Fibroblast of lung (primary cell): ENCODE results near the gene COX14. TPM values are rescaled to one million over a fixed set of nuclear protein-coding genes. Genes with fewer than 3 reads are reported as not detected.

Experiments
- DNase-seq, 2 donors: peaks; one replicate each; pipeline versions ENCODE4 v3.0.0 to v3.0.0-alpha.2; 2010; ENCODE audit warnings: low read depth in 2 of 2
- H2AFZ ChIP-seq: 2 replicates; pipeline ENCODE4 v1.5.1; 2012; ENCODE audit warnings: low read length, control low read depth, inconsistent platforms
- H3K27ac ChIP-seq: 2 replicates; pipeline ENCODE4 v1.5.1; 2011; ENCODE audit warnings: low read length, control low read depth; ENCODE audit not compliant: insufficient read depth
- H3K27me3 ChIP-seq: 2 replicates; pipeline ENCODE4 v1.5.1; 2011; ENCODE audit warnings: mild to moderate bottlenecking, low read length; ENCODE audit not compliant: control insufficient read depth, insufficient read depth
- H3K36me3 ChIP-seq: 2 replicates; pipeline ENCODE4 v1.5.1; 2011; ENCODE audit warnings: low read length; ENCODE audit not compliant: control insufficient read depth, insufficient read depth
- H3K4me1 ChIP-seq: 2 replicates; pipeline ENCODE4 v1.5.1; 2011; ENCODE audit warnings: low read length; ENCODE audit not compliant: control insufficient read depth, insufficient read depth; ENCODE audit errors: extremely low read depth
- H3K4me2 ChIP-seq: 2 replicates; pipeline ENCODE4 v1.5.1; 2011; ENCODE audit warnings: low read length, control low read depth; ENCODE audit not compliant: insufficient read depth; ENCODE audit errors: extremely low read depth
- H3K4me3 ChIP-seq, 4 experiments: fragments of 200-600 bp in 1 of 4; sonication (generic) in 1 of 4; replicated peaks in 1 of 4; 2 replicates each; pipeline ENCODE4 v1.5.1; 2011 to 2016; ENCODE audit warnings: low read length in 4 of 4, low read depth in 3 of 4, mild to moderate bottlenecking in 3 of 4, control low read depth in 2 of 4, inconsistent platforms in 1 of 4, mixed read lengths in 1 of 4; ENCODE audit not compliant: insufficient read depth in 1 of 4; ENCODE audit errors: control extremely low read depth in 1 of 4
- H3K79me2 ChIP-seq: 2 replicates; pipeline ENCODE4 v1.5.1; 2012; ENCODE audit warnings: mild to moderate bottlenecking, low read length, inconsistent platforms; ENCODE audit not compliant: control insufficient read depth, insufficient read depth
- H3K9ac ChIP-seq: 2 replicates; pipeline ENCODE4 v1.5.1; 2011; ENCODE audit warnings: mild to moderate bottlenecking, low read length, control low read depth; ENCODE audit not compliant: insufficient read depth
- H3K9me3 ChIP-seq: 2 replicates; pipeline ENCODE4 v1.5.1; 2012; ENCODE audit warnings: low read depth, low read length; ENCODE audit not compliant: control insufficient read depth, insufficient read depth
- H4K20me1 ChIP-seq: 2 replicates; pipeline ENCODE4 v1.5.1; 2011; ENCODE audit warnings: low read length; ENCODE audit not compliant: control insufficient read depth, insufficient read depth; ENCODE audit errors: extremely low read depth
- CTCF ChIP-seq, 2 donors: IDR thresholded peaks in 1 of 2; conservative IDR thresholded peaks in 1 of 2; 1 replicate in 1 of 2; 2 replicates in 1 of 2; pipeline ENCODE4 v1.5.1; 2011 to 2012; ENCODE audit warnings: low read length in 2 of 2, control low read depth in 1 of 2, inconsistent platforms in 1 of 2, low read depth in 1 of 2, mild to moderate bottlenecking in 1 of 2
- EZH2 ChIP-seq: IDR thresholded peaks from 2 replicates; pipeline ENCODE4 v1.5.1; 2012; ENCODE audit warnings: low read length, control low read depth, mild to moderate bottlenecking; ENCODE audit errors: missing control alignments
- polyA plus RNA-seq, 2 donors: library from polyadenylated mRNA; depleted of rRNA in 1 of 2; stranded (reverse) in 1 of 2; unstranded in 1 of 2; fragments of >200 nt; gene quantifications; 2 replicates each; pipeline ENCODE4 v1.2.1, GENCODE V29; 2011 to 2012; ENCODE audit warnings: missing spikeins in 1 of 2
- total RNA-seq: library from RNA; depleted of rRNA; stranded (reverse); fragments of >200 nt; gene quantifications from 2 replicates; pipeline ENCODE4 v1.2.1, GENCODE V29; 2014

Gene COX14
- total and polyA plus RNA-seq, 2 donors (not counting 1 experiment from before 2014, with no cell fraction given): 55.3 to 57.1 TPM

GRCh38 chr12:50164963-50165362 lies 52.9 kb downstream of the COX14 start:
- Histone ChIP-seq H2AFZ (no peak overlapping the region), H3K36me3 (no peaks in the 10 kb centered on the region), H4K20me1 (no peaks in the 10 kb centered on the region), H3K79me2 (peaks cover 44% of the 10 kb centered on the region), H3K27me3 (no peaks in the 10 kb centered on the region), H3K4me1 (no peaks in the 10 kb centered on the region), H3K4me3 (no peak overlapping the region), H3K9ac (no peak overlapping the region), H3K27ac (no peak overlapping the region), H3K9me3 (no peaks in the 10 kb centered on the region), H3K4me2 (no peak overlapping the region)
- DNase-seq: no peak
- TF ChIP-seq CTCF (conservative IDR thresholded peaks at IDR 0.05 in 1 of 2, IDR thresholded peaks at IDR 0.05 in 1 of 2; ENCODE audit: low read depth in 1 of 2, low read length in 2 of 2) (no peak), EZH2 (no peak)

GRCh38 chr12:50166799-50167048 lies 54.7 kb downstream of the COX14 start:
- peak overlapping the region; percentile 73 for H3K4me2 ChIP-seq
- H3K27ac ChIP-seq: peak overlapping the region; percentile 89
- H3K79me2 ChIP-seq: peaks cover 35% of the 10 kb centered on the region
- DNase-seq: peak in 1 of 2 donors; percentile 52
- peak overlapping the region; percentile 93 for H3K9ac ChIP-seq
- no peak overlapping the region for H2AFZ ChIP-seq
- H3K9me3 ChIP-seq: no peaks in the 10 kb centered on the region
- no peak for TF ChIP-seq EZH2
- no peak for TF ChIP-seq CTCF (conservative IDR thresholded peaks at IDR 0.05 in 1 of 2, IDR thresholded peaks at IDR 0.05 in 1 of 2; ENCODE audit: low read depth in 1 of 2, low read length in 2 of 2)
- no peaks in the 10 kb centered on the region for H4K20me1 ChIP-seq
- H3K27me3 ChIP-seq: no peaks in the 10 kb centered on the region
- H3K4me3 ChIP-seq: peak overlapping the region; percentile 47 to 97 (median 92)
- no peaks in the 10 kb centered on the region for H3K4me1 ChIP-seq
- no peaks in the 10 kb centered on the region for H3K36me3 ChIP-seq

- peak within 1 kb of the TSS; percentile 47 to 97 (median 92) for H3K4me3 ChIP-seq
- no peaks in the 10 kb centered on the region for H3K27me3 ChIP-seq
- peak; percentile 98 for DNase-seq
- H3K36me3 ChIP-seq: no peaks in the 10 kb centered on the region
- H3K27ac ChIP-seq: peak within 1 kb of the TSS; percentile 89
- H3K9me3 ChIP-seq: no peaks in the 10 kb centered on the region
- peak within 1 kb of the TSS; percentile 73 for H3K4me2 ChIP-seq
- no peaks in the 10 kb centered on the region for H3K4me1 ChIP-seq
- no peaks in the 10 kb centered on the region for H4K20me1 ChIP-seq
- TF ChIP-seq EZH2 (no peak), CTCF (conservative IDR thresholded peaks at IDR 0.05 in 1 of 2, IDR thresholded peaks at IDR 0.05 in 1 of 2; ENCODE audit: low read depth in 1 of 2, low read length in 2 of 2) (no peak)
- peak within 1 kb of the TSS; percentile 49 for H2AFZ ChIP-seq
- peak within 1 kb of the TSS; percentile 93 for H3K9ac ChIP-seq
- peaks cover 35% of the 10 kb centered on the region for H3K79me2 ChIP-seq
Observed at GRCh38 chr12:50167049-50167828, 55.2 kb downstream of the COX14 start, which contains the start of gene CERS5. Gene CERS5, minus strand, starts transcription at chr12:50167369. Its CDS starts 72 bp downstream, at chr12:50167297.

Other genes with a start within 250 kb of the COX14 start
- gene FAIM2, start 208.3 kb upstream of the COX14 start, total RNA-seq: 0.50 and 3.6 TPM in 2 replicates
- gene FAIM2, start 208.3 kb upstream of the COX14 start, polyA plus RNA-seq: 1.00 and 7.3 TPM in 2 replicates
- gene AQP2, start 161.5 kb upstream of the COX14 start, total RNA-seq: not detected in 2 replicates
- gene AQP2, start 161.5 kb upstream of the COX14 start, polyA plus RNA-seq: not detected in 2 replicates
- gene AQP5, start 150.4 kb upstream of the COX14 start, total RNA-seq: under 0.01 TPM in 1 of 2 replicates, not detected in the other
- gene AQP5, start 150.4 kb upstream of the COX14 start, polyA plus RNA-seq: not detected in 2 replicates
- gene AQP6, start 139.3 kb upstream of the COX14 start, total RNA-seq: under 0.01 and 0.17 TPM in 2 replicates
- 0.06 TPM in 1 of 2 replicates, not detected in the other for gene AQP6, start 139.3 kb upstream of the COX14 start, polyA plus RNA-seq
- gene RACGAP1, start 86.7 kb upstream of the COX14 start, total RNA-seq: 15.2 and 38.1 TPM in 2 replicates
- gene RACGAP1, start 86.7 kb upstream of the COX14 start, polyA plus RNA-seq: 22.9 and 73.4 TPM in 2 replicates
- 1.7 and 1.8 TPM in 2 replicates for gene ASIC1, start 54.6 kb upstream of the COX14 start, total RNA-seq
- 2.6 and 3.9 TPM in 2 replicates for gene ASIC1, start 54.6 kb upstream of the COX14 start, polyA plus RNA-seq
- gene SMARCD1, start 26.9 kb upstream of the COX14 start, total RNA-seq: 22.9 and 34.3 TPM in 2 replicates
- gene SMARCD1, start 26.9 kb upstream of the COX14 start, polyA plus RNA-seq: 30.5 and 45.0 TPM in 2 replicates
- gene GPD1, start 8.2 kb upstream of the COX14 start, total RNA-seq: under 0.01 TPM in 1 of 2 replicates, not detected in the other
- gene GPD1, start 8.2 kb upstream of the COX14 start, polyA plus RNA-seq: 0.03 TPM in 1 of 2 replicates, not detected in the other
- 36.7 and 51.0 TPM in 2 replicates for gene CERS5, start 55.1 kb downstream of the COX14 start, total RNA-seq
- gene CERS5, start 55.1 kb downstream of the COX14 start, polyA plus RNA-seq: 70.3 and 74.4 TPM in 2 replicates
- 70.6 and 171 TPM in 2 replicates for gene LIMA1, start 171.3 kb downstream of the COX14 start, total RNA-seq
- 177 and 308 TPM in 2 replicates for gene LIMA1, start 171.3 kb downstream of the COX14 start, polyA plus RNA-seq